H54 (cell line): ENCODE results near the gene AMACR.

ENCODE experiments used
- DNase-seq: peaks from one replicate; pipeline ENCODE4 v3.0.0; 2011; ENCODE audit warnings: low spot score, mixed read lengths; ENCODE audit not compliant: insufficient read length
- FAIRE-seq: peaks from 3 replicates; lab custom pipeline; 2011; peaks lifted over from hg19 to GRCh38; lab: Jason Lieb, UNC
- POLR2A ChIP-seq: IDR thresholded peaks from 2 replicates; pipeline ENCODE4 v1.6.1; 2011; ENCODE audit warnings: low read depth, mild to moderate bottlenecking, low read length

AMACR gene

GRCh38 chr5:33984671-33985124 is 23.2 kb downstream of the AMACR start, which contains the start of gene SLC45A2:
TSS of gene SLC45A2 (minus strand) at chr5:33984693. CDS start at chr5:33984583, 110 bp downstream.
- FAIRE-seq (no peak), DNase-seq (no peak)
- no peak for TF ChIP-seq POLR2A

- FAIRE-seq: no peak
- TF ChIP-seq POLR2A: no peak
Observed at GRCh38 chr5:33984178-33984577, 23.7 kb downstream of the AMACR start.

GRCh38 chr5:33981408-33982162 is 26.3 kb downstream of the AMACR start:
- FAIRE-seq (no peak), DNase-seq (no peak)
- TF ChIP-seq POLR2A: no peak

More at GRCh38 chr5:33984178-33984577, 23.7 kb downstream of the AMACR start:
- no peak for DNase-seq

GRCh38 chr5:33980030-33980429 is 27.8 kb downstream of the AMACR start:
- DNase-seq (no peak), FAIRE-seq (no peak)
- TF ChIP-seq POLR2A: no peak

GRCh38 chr5:33978306-33978705 is 29.5 kb downstream of the AMACR start:
- DNase-seq (no peak), FAIRE-seq (no peak)
- TF ChIP-seq POLR2A: no peak

- DNase-seq (no peak), FAIRE-seq (no peak)
- TF ChIP-seq POLR2A: no peak
Observed at GRCh38 chr5:33976307-33976706, 31.5 kb downstream of the AMACR start.

GRCh38 chr5:33975852-33976251 is 32.0 kb downstream of the AMACR start:
- no peak for TF ChIP-seq POLR2A
- FAIRE-seq (no peak), DNase-seq (no peak)

GRCh38 chr5:33973271-33973670 is 34.6 kb downstream of the AMACR start:
- FAIRE-seq (no peak), DNase-seq (no peak)
- TF ChIP-seq POLR2A: no peak

- FAIRE-seq (peak; percentile 76), DNase-seq (peak; percentile 58)
- TF ChIP-seq POLR2A: no peak
Observed at GRCh38 chr5:33969572-33970452, 38.0 kb downstream of the AMACR start.

GRCh38 chr5:33968211-33969005 is 39.4 kb downstream of the AMACR start:
- DNase-seq (no peak), FAIRE-seq (no peak)
- TF ChIP-seq POLR2A: no peak

GRCh38 chr5:33966805-33967204 is 41.0 kb downstream of the AMACR start:
- TF ChIP-seq POLR2A: no peak
- no peak for FAIRE-seq
- DNase-seq: no peak

- TF ChIP-seq POLR2A: no peak
- FAIRE-seq (no peak), DNase-seq (no peak)
Observed at GRCh38 chr5:33964132-33964700, 43.6 kb downstream of the AMACR start.

GRCh38 chr5:33958176-33958575 is 49.7 kb downstream of the AMACR start:
- no peak for TF ChIP-seq POLR2A
- DNase-seq: no peak
- FAIRE-seq: no peak
